CD4-positive, alpha-beta T cell treated with Interleukin-1 beta for 1 hour (primary cell): ENCODE measurements around the gene CHI3L1.

Experiments
- DNase-seq, 2 donors: peaks; one replicate each; pipeline ENCODE4 v3.0.0-alpha.2; 2020 to 2022

Gene CHI3L1

GRCh38 chr1:203129501-203130231 is 56.8 kb downstream of the CHI3L1 start:
- no peak for DNase-seq
